Duodenal mucosa (tissue), 2 donors: Measurements from ENCODE around the gene NUF2.
"Not testable (repeated sequence)": the region's sequence is repeated elsewhere in the genome, so short reads cannot be mapped to it uniquely, and the experiment has no call there.

Source experiments
- H3K27ac ChIP-seq: one replicate; pipeline ENCODE4 v1.7.0; 2013; ENCODE audit warnings: low read depth, low read length
- H3K27me3 ChIP-seq, 2 donors: one replicate each; pipeline ENCODE4 v1.7.0; 2013; ENCODE audit warnings: low read length in 2 of 2, control low read depth in 1 of 2; ENCODE audit not compliant: insufficient read depth in 2 of 2, control insufficient read depth in 1 of 2
- H3K36me3 ChIP-seq, 2 donors: one replicate each; pipeline ENCODE4 v1.7.0; 2013; ENCODE audit warnings: low read length in 2 of 2, control low read depth in 1 of 2; ENCODE audit not compliant: insufficient read depth in 2 of 2, control insufficient read depth in 1 of 2
- H3K4me1 ChIP-seq, 2 donors: one replicate each; pipeline ENCODE4 v1.7.0; 2013; ENCODE audit warnings: low read length in 2 of 2, control low read depth in 1 of 2; ENCODE audit not compliant: insufficient read depth in 2 of 2, control insufficient read depth in 1 of 2
- H3K4me3 ChIP-seq, 2 donors: one replicate each; pipeline ENCODE4 v1.7.0; 2013; ENCODE audit warnings: low read length in 2 of 2, low read depth in 1 of 2
- H3K9ac ChIP-seq, 2 donors: one replicate each; pipeline ENCODE4 v1.7.0; 2013; ENCODE audit warnings: low read length in 2 of 2, low read depth in 1 of 2
- H3K9me3 ChIP-seq, 2 donors: one replicate each; pipeline ENCODE4 v1.7.0; 2013; ENCODE audit warnings: low read length in 2 of 2, control low read depth in 1 of 2; ENCODE audit not compliant: control insufficient read depth in 1 of 2

Gene NUF2

DNA sequence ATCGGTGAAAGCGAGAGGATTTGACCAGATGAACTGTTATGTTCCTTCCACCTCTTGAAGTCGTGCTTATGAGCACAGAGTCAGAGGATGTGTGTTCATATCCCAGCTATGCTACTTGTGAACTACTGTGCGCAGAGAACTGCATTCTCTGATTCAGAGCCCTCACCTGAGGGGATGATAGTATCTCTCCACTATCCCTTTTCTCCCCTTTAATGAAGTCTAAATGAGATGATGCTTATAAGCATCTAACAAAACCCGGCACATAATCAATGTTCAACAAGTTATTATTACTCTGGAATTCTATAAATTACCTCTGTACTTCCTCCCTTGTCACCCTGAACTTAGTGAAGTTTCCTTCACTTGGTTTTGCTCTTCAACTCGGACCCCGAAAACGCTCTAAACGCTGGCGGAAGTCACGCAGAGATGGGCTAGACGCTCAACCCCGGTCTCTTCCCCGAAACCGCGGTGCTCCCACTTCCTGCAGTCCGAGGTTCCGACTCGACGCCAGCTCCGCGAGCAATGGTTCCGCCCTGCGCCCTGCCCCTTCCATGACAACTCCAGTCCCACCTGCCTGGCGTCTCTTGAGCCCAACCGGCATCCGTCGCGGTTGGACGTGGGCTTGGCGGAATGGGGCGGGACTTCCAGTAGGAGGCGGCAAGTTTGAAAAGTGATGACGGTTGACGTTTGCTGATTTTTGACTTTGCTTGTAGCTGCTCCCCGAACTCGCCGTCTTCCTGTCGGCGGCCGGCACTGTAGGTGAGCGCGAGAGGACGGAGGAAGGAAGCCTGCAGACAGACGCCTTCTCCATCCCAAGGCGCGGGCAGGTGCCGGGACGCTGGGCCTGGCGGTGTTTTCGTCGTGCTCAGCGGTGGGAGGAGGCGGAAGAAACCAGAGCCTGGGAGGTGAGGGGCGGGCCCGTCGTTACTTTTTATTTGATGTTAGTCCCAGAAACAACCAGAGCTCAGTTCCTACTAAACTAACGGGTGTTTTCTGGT, at the start of gene NUF2:
NUF2 (plus strand) TSS at position 644 of the 995 bp plus-strand sequence. CDS start 4,098 bp downstream, outside the sequence.
- peaks cover 4 to 9% of the 10 kb centered on the region in 2 donors for H3K36me3 ChIP-seq
- H3K9ac ChIP-seq = peak within 1 kb of the TSS; percentile 68 to 72
- H3K4me1 ChIP-seq = peaks cover 11 to 13% of the 10 kb centered on the region in 2 donors

GRCh38 chr1:163273766-163274441, 47.9 kb upstream of the NUF2 start:
- Histone ChIP-seq H3K4me3 (no peak overlapping the region), H3K9me3 (peaks cover 2 to 7% of the 10 kb centered on the region in 2 donors), H3K9ac (no peak overlapping the region), H3K36me3 (no peaks in the 10 kb centered on the region), H3K4me1 (no peaks in the 10 kb centered on the region), H3K27me3 (no peaks in the 10 kb centered on the region), H3K27ac (no peak overlapping the region)

More for the DNA sequence above, at the start of gene NUF2:
- Histone ChIP-seq H3K9me3 (no peaks in the 10 kb centered on the region), H3K27ac (peak within 1 kb of the TSS; percentile 21), H3K27me3 (no peaks in the 10 kb centered on the region), H3K4me3 (peak within 1 kb of the TSS; percentile 87 to 97)

- H3K27ac ChIP-seq = no peak overlapping the region
- H3K27me3 ChIP-seq = no peaks in the 10 kb centered on the region
- peaks cover 4 to 7% of the 10 kb centered on the region in 2 donors for H3K9me3 ChIP-seq
- H3K4me3 ChIP-seq = no peak overlapping the region
- H3K9ac ChIP-seq = no peak overlapping the region
- no peaks in the 10 kb centered on the region for H3K36me3 ChIP-seq
- H3K4me1 ChIP-seq = no peaks in the 10 kb centered on the region
Observed at GRCh38 chr1:163275222-163275621, 46.5 kb upstream of the NUF2 start.

DNA sequence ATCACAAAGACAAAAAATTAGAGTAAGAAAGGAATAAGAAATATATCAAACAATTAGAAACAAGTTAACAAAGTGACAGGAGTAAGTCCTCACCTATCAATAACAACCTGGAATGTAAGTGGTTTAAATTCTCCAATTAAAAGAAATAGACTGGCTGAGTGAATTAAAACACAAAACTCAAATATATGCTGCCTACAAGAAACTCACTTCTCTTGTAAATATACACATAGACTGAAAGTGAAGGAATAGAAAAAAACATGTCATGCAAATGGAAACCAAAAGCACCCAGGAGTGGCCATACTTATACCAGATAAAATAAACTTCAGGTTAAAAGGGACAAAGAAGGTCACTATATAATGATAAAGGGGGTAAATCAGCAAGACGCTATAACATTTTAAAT, 43.2 kb upstream of the NUF2 start:
- no peak overlapping the region for H3K4me3 ChIP-seq
- H3K27me3 ChIP-seq = no peaks in the 10 kb centered on the region
- no peaks in the 10 kb centered on the region for H3K4me1 ChIP-seq
- no peak overlapping the region for H3K27ac ChIP-seq
- H3K36me3 ChIP-seq = no peaks in the 10 kb centered on the region
- no peak overlapping the region for H3K9ac ChIP-seq
- peaks cover 4 to 7% of the 10 kb centered on the region in 2 donors for H3K9me3 ChIP-seq

DNA sequence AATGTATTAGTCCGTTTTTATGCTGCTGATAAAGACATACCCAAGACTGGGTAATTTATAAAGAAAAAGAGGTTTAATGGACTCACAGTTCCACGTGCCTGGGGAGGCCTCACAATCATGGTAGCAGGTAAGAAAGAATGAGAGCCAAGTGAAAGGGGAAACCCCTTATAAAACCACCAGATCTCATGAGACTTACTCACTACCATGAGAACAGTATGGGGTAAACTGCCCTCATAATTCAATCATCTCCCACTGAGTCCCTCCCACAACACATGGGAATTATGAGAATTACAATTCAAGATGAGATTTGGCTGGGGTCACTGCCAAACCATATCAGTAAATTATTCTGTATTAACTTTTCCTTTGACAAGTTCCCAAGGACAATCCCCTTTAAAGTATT, 36.9 kb upstream of the NUF2 start:
- not testable (repeated sequence) for H3K4me1 ChIP-seq, H3K4me3 ChIP-seq, H3K36me3 ChIP-seq, H3K9me3 ChIP-seq, H3K9ac ChIP-seq, H3K27me3 ChIP-seq, H3K27ac ChIP-seq

DNA sequence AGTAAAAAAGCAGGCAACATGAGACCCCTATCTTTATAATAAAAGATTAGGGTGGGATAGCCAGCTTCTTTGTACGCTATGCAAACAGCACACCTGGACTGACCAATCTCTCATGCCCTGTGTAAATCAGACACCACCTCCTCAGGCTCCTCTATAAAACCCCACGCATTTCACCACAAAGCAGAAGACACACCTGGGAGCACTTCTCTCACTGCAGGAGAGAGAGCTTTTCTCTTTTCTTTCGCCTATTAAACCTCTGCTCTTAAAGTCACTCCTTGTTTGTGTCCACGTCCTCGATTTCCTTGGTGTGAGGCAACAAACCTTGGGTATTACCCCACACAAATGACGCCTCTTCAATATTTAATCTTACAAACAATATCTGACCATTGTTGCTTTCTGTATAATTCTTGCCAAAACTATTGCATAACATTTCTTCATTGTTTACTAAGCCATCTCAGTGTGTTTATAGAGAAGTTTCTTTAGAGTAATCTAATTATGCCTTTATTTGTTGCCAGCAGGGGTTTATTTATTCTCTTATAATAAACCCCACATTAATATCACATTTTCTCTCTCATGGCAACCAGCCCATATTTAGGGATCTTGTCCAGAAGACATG, 31.6 kb upstream of the NUF2 start:
- Histone ChIP-seq H3K27me3 (no peaks in the 10 kb centered on the region), H3K4me1 (no peaks in the 10 kb centered on the region), H3K36me3 (no peaks in the 10 kb centered on the region), H3K27ac (no peak overlapping the region), H3K4me3 (no peak overlapping the region), H3K9me3 (no peaks in the 10 kb centered on the region), H3K9ac (no peak overlapping the region)

DNA sequence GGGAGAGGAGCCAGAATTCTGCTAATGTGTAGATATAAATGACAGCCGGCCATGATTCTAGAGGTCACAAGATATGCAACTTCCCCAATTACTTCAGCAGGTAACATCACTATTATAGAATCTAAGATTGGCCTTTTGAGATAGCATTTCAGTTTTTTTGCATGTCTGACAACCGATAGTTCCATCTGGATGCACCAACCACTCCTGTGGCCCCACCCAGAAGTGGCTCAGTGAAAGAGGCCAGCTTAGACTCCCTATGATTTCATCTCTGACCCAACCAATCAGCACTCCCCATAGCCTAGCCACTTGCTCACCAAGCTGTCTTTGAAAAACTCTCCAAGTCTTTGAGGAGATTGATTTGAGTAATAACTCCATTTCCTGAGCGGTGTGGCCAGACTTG, 30.3 kb upstream of the NUF2 start:
- no peaks in the 10 kb centered on the region for H3K9me3 ChIP-seq
- H3K9ac ChIP-seq = no peak overlapping the region
- H3K27me3 ChIP-seq = no peaks in the 10 kb centered on the region
- H3K36me3 ChIP-seq = no peaks in the 10 kb centered on the region
- no peak overlapping the region for H3K27ac ChIP-seq
- H3K4me3 ChIP-seq = no peak overlapping the region
- no peaks in the 10 kb centered on the region for H3K4me1 ChIP-seq

- H3K36me3 ChIP-seq, H3K9me3 ChIP-seq, H3K9ac ChIP-seq, H3K27me3 ChIP-seq, H3K27ac ChIP-seq, H3K4me3 ChIP-seq, H3K4me1 ChIP-seq: not testable (repeated sequence)
Observed at GRCh38 chr1:163292153-163292552, 29.6 kb upstream of the NUF2 start.

GRCh38 chr1:163293497-163293896, 28.3 kb upstream of the NUF2 start:
- H3K9ac ChIP-seq, H3K27ac ChIP-seq, H3K36me3 ChIP-seq, H3K9me3 ChIP-seq, H3K27me3 ChIP-seq, H3K4me1 ChIP-seq, H3K4me3 ChIP-seq: not testable (repeated sequence)

GRCh38 chr1:163295949-163296348, 25.8 kb upstream of the NUF2 start:
- no peak overlapping the region for H3K27ac ChIP-seq
- H3K4me3 ChIP-seq = no peak overlapping the region
- H3K9me3 ChIP-seq = no peaks in the 10 kb centered on the region
- no peaks in the 10 kb centered on the region for H3K27me3 ChIP-seq
- H3K4me1 ChIP-seq = no peaks in the 10 kb centered on the region
- no peak overlapping the region for H3K9ac ChIP-seq
- H3K36me3 ChIP-seq = peaks cover 0 to 5% of the 10 kb centered on the region in 2 donors
